Measurements from ENCODE around the gene CEBPZOS.

Gene CEBPZOS

GRCh38 chr2:37211212-37211611 lies 14.9 kb downstream of the CEBPZOS start:
- no peak overlapping the region for H3K27ac ChIP-seq (ENCODE audit: extremely low read depth, low read depth, low read length)
- no peak overlapping the region for H3K4me3 ChIP-seq (ENCODE audit: low read depth, low read length)
- TF ChIP-seq ZNF23 (tag by site-specific recombination; IDR thresholded peaks at IDR 0.05; ENCODE audit: borderline replicate concordance) = no peak
- H3K9me3 ChIP-seq (ENCODE audit: control insufficient read depth, insufficient read depth, low read depth, low read length) = no peaks in the 10 kb centered on the region
- ChIA-PET CTCF (interaction anchor here (1.3 kb wide), 1 partner anchor 43 kb away, joined by 3 read pairs; no protein-coding TSS in a partner anchor), POLR2A (interaction anchor here (0.7 kb wide), 1 partner anchor 13 kb away, joined by 3 read pairs; no protein-coding TSS in a partner anchor)
- no peaks in the 10 kb centered on the region for H3K4me1 ChIP-seq (ENCODE audit: control insufficient read depth, insufficient read depth, low read length)
- H3K36me3 ChIP-seq (ENCODE audit: control insufficient read depth in 2 of 2, insufficient read depth in 1 of 2, low read length in 2 of 2) = peaks cover 84 to 89% of the 10 kb centered on the region in 2 experiments

DNA sequence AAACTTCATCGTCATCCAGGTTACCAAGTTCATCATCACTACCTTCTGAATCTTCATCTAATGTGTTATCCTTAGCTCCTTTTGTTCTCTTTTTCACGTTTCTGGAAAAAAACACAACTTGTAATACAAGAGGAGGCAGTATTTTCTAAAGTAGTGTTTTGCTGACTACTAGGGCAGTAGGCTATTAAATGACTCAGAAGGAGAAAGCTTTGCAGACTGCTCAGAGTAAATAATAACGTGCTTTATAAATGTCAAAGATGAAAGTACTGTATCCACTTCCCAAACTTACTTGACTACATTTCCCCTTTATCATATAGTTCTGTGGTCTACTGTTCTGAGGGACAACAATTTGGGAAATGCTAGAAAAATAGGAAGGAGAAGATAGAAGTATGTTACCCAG lies 15.6 kb downstream of the CEBPZOS start:
- Histone ChIP-seq H3K36me3 (ENCODE audit: control insufficient read depth in 2 of 2, insufficient read depth in 1 of 2, low read length in 2 of 2) (peaks cover 84 to 89% of the 10 kb centered on the region in 2 experiments), H3K4me1 (ENCODE audit: control insufficient read depth, insufficient read depth, low read length) (no peaks in the 10 kb centered on the region), H3K9me3 (ENCODE audit: control insufficient read depth, insufficient read depth, low read depth, low read length) (no peaks in the 10 kb centered on the region), H3K4me3 (ENCODE audit: low read depth, low read length) (no peak overlapping the region), H3K27ac (ENCODE audit: extremely low read depth, low read depth, low read length) (no peak overlapping the region)
- CTCF ChIA-PET = interaction anchor here (0.6 to 1.3 kb wide), 2 partner anchors 17 to 44 kb away, joined by 3 read pairs; no protein-coding TSS in a partner anchor
- POLR2A ChIA-PET = interaction anchor here (0.7 kb wide), 1 partner anchor 13 kb away, joined by 3 read pairs; no protein-coding TSS in a partner anchor
- TF ChIP-seq ZNF274 (IDR thresholded peaks at IDR 0.05; ENCODE audit: low read length) = no peak
- TF ChIP-seq ZNF274 (tag by site-specific recombination; IDR thresholded peaks at IDR 0.05; ENCODE audit: borderline replicate concordance) = no peak
- no peak for TF ChIP-seq ZNF501 (tag by site-specific recombination; IDR thresholded peaks at IDR 0.05)

- H3K4me3 ChIP-seq (ENCODE audit: low read depth, low read length) = no peak overlapping the region
- no peak overlapping the region for H3K27ac ChIP-seq (ENCODE audit: extremely low read depth, low read depth, low read length)
- CTCF ChIA-PET = interaction anchor here (0.6 kb wide), 1 partner anchor 13 kb away, joined by 3 read pairs; no protein-coding TSS in a partner anchor
- no peaks in the 10 kb centered on the region for H3K9me3 ChIP-seq (ENCODE audit: control insufficient read depth, insufficient read depth, low read depth, low read length)
- H3K4me1 ChIP-seq (ENCODE audit: control insufficient read depth, insufficient read depth, low read length) = no peaks in the 10 kb centered on the region
- POLR2A ChIA-PET = no interaction called here
- H3K36me3 ChIP-seq (ENCODE audit: control insufficient read depth in 2 of 2, insufficient read depth in 1 of 2, low read length in 2 of 2) = peaks cover 83 to 92% of the 10 kb centered on the region in 2 experiments
- TF ChIP-seq GLI2 (tag by site-specific recombination; IDR thresholded peaks at IDR 0.05; ENCODE audit: borderline replicate concordance, low read depth) (no peak), HOXA7 (CRISPR knock-in tag; IDR thresholded peaks at IDR 0.05; ENCODE audit: borderline replicate concordance) (no peak), OVOL3 (tag by site-specific recombination; IDR thresholded peaks at IDR 0.05) (no peak), ZNF416 (tag by site-specific recombination; IDR thresholded peaks at IDR 0.05) (no peak), ZNF664 (tag by site-specific recombination; IDR thresholded peaks at IDR 0.05) (no peak)
These were observed 19.0 kb downstream of the CEBPZOS start for GRCh38 chr2:37215250-37215649.

DNA sequence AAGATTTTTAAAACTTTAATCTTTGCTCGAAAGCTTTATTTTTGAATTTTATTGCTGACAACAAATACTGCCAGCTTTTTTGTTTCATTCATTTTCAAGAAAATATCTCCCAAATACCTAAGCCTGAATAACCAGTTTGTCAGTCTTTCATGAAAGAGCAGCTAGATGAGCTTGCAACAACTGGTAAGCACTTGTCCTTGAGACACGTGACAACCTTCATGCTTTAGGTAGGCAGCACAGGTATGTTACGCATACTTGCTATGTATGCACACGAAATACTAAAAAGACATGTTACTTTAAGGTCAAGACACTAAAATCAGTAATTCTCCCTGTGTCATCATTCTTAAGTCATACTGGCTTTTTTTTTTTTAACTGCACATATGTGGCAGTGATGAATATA lies 22.8 kb downstream of the CEBPZOS start:
- Histone ChIP-seq H3K4me3 (ENCODE audit: low read depth, low read length) (no peak overlapping the region), H3K9me3 (ENCODE audit: control insufficient read depth, insufficient read depth, low read depth, low read length) (no peaks in the 10 kb centered on the region), H3K36me3 (ENCODE audit: control insufficient read depth in 2 of 2, insufficient read depth in 1 of 2, low read length in 2 of 2) (peaks cover 87 to 88% of the 10 kb centered on the region in 2 experiments), H3K4me1 (ENCODE audit: control insufficient read depth, insufficient read depth, low read length) (no peaks in the 10 kb centered on the region), H3K27ac (ENCODE audit: extremely low read depth, low read depth, low read length) (no peak overlapping the region)
- ChIA-PET POLR2A (no interaction called here), CTCF (interaction anchor here (0.7 kb wide), 1 partner anchor 179 kb away, joined by 3 read pairs; no protein-coding TSS in a partner anchor)
- TF ChIP-seq GLI2 (tag by site-specific recombination; IDR thresholded peaks at IDR 0.05; ENCODE audit: borderline replicate concordance, low read depth) = no peak
- TF ChIP-seq, protein P1, sequence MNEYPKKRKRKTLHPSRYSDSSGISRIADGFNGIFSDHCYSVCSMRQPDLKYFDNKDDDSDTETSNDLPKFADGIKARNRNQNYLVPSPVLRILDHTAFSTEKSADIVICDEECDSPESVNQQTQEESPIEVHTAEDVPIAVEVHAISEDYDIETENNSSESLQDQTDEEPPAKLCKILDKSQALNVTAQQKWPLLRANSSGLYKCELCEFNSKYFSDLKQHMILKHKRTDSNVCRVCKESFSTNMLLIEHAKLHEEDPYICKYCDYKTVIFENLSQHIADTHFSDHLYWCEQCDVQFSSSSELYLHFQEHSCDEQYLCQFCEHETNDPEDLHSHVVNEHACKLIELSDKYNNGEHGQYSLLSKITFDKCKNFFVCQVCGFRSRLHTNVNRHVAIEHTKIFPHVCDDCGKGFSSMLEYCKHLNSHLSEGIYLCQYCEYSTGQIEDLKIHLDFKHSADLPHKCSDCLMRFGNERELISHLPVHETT (tag by site-specific recombination; IDR thresholded peaks at IDR 0.05) = no peak
- TF ChIP-seq ZNF558 (tag by site-specific recombination; IDR thresholded peaks at IDR 0.05) = no peak
- TF ChIP-seq ZSCAN16 (tag by site-specific recombination; IDR thresholded peaks at IDR 0.05) = no peak
- TF ChIP-seq MYNN (tag by site-specific recombination; IDR thresholded peaks at IDR 0.05; ENCODE audit: borderline replicate concordance) = no peak
- no peak for TF ChIP-seq ZNF121 (tag by site-specific recombination; IDR thresholded peaks at IDR 0.05)
- TF ChIP-seq ZNF169 (tag by site-specific recombination; IDR thresholded peaks at IDR 0.05) = no peak
- TF ChIP-seq ZNF211 (tag by site-specific recombination; IDR thresholded peaks at IDR 0.05; ENCODE audit: low read depth) = no peak
- no peak for TF ChIP-seq ZNF544 (tag by site-specific recombination; IDR thresholded peaks at IDR 0.05)
- no peak for TF ChIP-seq ZNF140 (tag by site-specific recombination; IDR thresholded peaks at IDR 0.05)
- no peak for TF ChIP-seq ZNF555 (tag by site-specific recombination; conservative IDR thresholded peaks at IDR 0.05)
- TF ChIP-seq ZNF843 (tag by site-specific recombination; IDR thresholded peaks at IDR 0.05) = no peak
- no peak for TF ChIP-seq ZNF366 (tag by site-specific recombination; conservative IDR thresholded peaks at IDR 0.05)
- TF ChIP-seq ZFP37 (tag by site-specific recombination; IDR thresholded peaks at IDR 0.05) = no peak
- TF ChIP-seq, protein P2, sequence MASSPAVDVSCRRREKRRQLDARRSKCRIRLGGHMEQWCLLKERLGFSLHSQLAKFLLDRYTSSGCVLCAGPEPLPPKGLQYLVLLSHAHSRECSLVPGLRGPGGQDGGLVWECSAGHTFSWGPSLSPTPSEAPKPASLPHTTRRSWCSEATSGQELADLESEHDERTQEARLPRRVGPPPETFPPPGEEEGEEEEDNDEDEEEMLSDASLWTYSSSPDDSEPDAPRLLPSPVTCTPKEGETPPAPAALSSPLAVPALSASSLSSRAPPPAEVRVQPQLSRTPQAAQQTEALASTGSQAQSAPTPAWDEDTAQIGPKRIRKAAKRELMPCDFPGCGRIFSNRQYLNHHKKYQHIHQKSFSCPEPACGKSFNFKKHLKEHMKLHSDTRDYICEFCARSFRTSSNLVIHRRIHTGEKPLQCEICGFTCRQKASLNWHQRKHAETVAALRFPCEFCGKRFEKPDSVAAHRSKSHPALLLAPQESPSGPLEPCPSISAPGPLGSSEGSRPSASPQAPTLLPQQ (tag by site-specific recombination; IDR thresholded peaks at IDR 0.05) = no peak
- no peak for TF ChIP-seq ZNF354C (tag by site-specific recombination; IDR thresholded peaks at IDR 0.05; ENCODE audit: borderline replicate concordance, low read depth)
- TF ChIP-seq ZNF610 (tag by site-specific recombination; IDR thresholded peaks at IDR 0.05; ENCODE audit: borderline replicate concordance) = no peak

Measured in HEK293 (cell line).